HCT116 (cell line): ENCODE data around the gene SFTPB. TPM values are rescaled to one million over a fixed set of nuclear protein-coding genes. Genes with fewer than 3 reads are reported as not detected.

Experiments
- ATAC-seq: fragments of 200-7000 bp; cut with Tn5 transposase; 2 replicates; pipeline ENCODE4 v1.9.1; 2020; ENCODE audit warnings: mild to moderate bottlenecking, moderate library complexity
- BruUV-seq: library from RNA; stranded (reverse); fragments of 400-500 nt; replicated peaks from 2 replicates; lab custom pipeline; 2021; lab: Mats Ljungman, UMichigan
- CTCF ChIA-PET: fragments of 300-600 bp; sonication (Branson Sonifier 250); formaldehyde crosslinking; loops from one replicate; lab custom pipeline; 2021; ENCODE audit warnings: antibody characterized with exemption; lab: Charles Lee
- POLR2A ChIA-PET: fragments of 300-600, 350-600 bp; sonication (Branson Sonifier 250); formaldehyde crosslinking; loops from one replicate; lab custom pipeline; 2021; ENCODE audit warnings: antibody characterized with exemption; lab: Charles Lee
- RAD21 ChIA-PET, 2 experiments: fragments of 300-600 bp; sonication (Branson Sonifier 250); formaldehyde crosslinking; loops; one replicate each; lab custom pipeline; 2023; ENCODE audit warnings: low total read pairs in 2 of 2; ENCODE audit not compliant: uncharacterized antibody in 2 of 2, unreplicated experiment in 2 of 2, low non-redundant PET in 1 of 2; lab: Charles Lee
- DNase-seq: peaks from one replicate; pipeline ENCODE4 v3.0.0-alpha.2; 2010; ENCODE audit warnings: low read depth, low spot score
- H2AFZ ChIP-seq: fragments of 200-600 bp; shearing (Covaris generic), sonication (generic); 2 replicates; pipeline ENCODE4 v1.6.1; 2017; ENCODE audit warnings: low read depth, mixed run types, mixed read lengths, antibody characterized with exemption, low read length; ENCODE audit not compliant: poor library complexity, severe bottlenecking
- H3K27ac ChIP-seq: 2 replicates; pipeline ENCODE4 v1.5.1; 2012; ENCODE audit warnings: low read depth, low read length
- H3K27me3 ChIP-seq: fragments of 200-600 bp; sonication (generic); 2 replicates; pipeline ENCODE4 v1.6.1; 2016; ENCODE audit warnings: mixed run types, low read length, mixed read lengths; ENCODE audit not compliant: insufficient read depth
- H3K36me3 ChIP-seq, 2 experiments: fragments of 200-500 bp in 1 of 2; fragments of 200-600 bp in 1 of 2; sonication (Bioruptor generic) in 1 of 2; sonication (generic) in 1 of 2; 2 replicates each; pipeline versions ENCODE4 v1.5.1 to v1.6.1; 2014 to 2016; ENCODE audit warnings: low read length in 2 of 2, inconsistent platforms in 1 of 2, mixed read lengths in 1 of 2, mixed run types in 1 of 2; ENCODE audit not compliant: insufficient read depth in 2 of 2, control insufficient read depth in 1 of 2
- H3K4me1 ChIP-seq, 2 experiments: fragments of 200-600 bp in 1 of 2; sonication (generic) in 1 of 2; 2 replicates each; pipeline versions ENCODE4 v1.5.1 to v1.6.1; 2012 to 2017; ENCODE audit warnings: low read length in 2 of 2, inconsistent platforms in 1 of 2, mild to moderate bottlenecking in 1 of 2, mixed read lengths in 1 of 2, mixed run types in 1 of 2, moderate library complexity in 1 of 2; ENCODE audit not compliant: insufficient read depth in 2 of 2, control insufficient read depth in 1 of 2
- H3K4me2 ChIP-seq: fragments of 200-600 bp; sonication (generic); 2 replicates; pipeline ENCODE4 v1.6.1; 2017; ENCODE audit warnings: mixed run types, low read length, mixed read lengths
- H3K4me3 ChIP-seq, 2 experiments: fragments of 200-600 bp in 1 of 2; sonication (generic) in 1 of 2; replicated peaks in 1 of 2; 2 replicates each; pipeline ENCODE4 v1.5.1; 2011 to 2016; ENCODE audit warnings: low read length in 2 of 2, control low read depth in 1 of 2, low read depth in 1 of 2, mild to moderate bottlenecking in 1 of 2, mixed read lengths in 1 of 2, mixed run types in 1 of 2
- H3K79me2 ChIP-seq: fragments of 200-600 bp; sonication (generic); 2 replicates; pipeline ENCODE4 v1.6.1; 2017; ENCODE audit warnings: mild to moderate bottlenecking, mixed run types, low read length, moderate library complexity, mixed read lengths; ENCODE audit not compliant: insufficient read depth
- H3K9ac ChIP-seq: fragments of 200-600 bp; sonication (generic); 2 replicates; pipeline ENCODE4 v1.6.1; 2016; ENCODE audit warnings: low read length, mixed read lengths
- H3K9me2 ChIP-seq: fragments of 200-600 bp; sonication (generic), shearing (Covaris generic); 2 replicates; pipeline ENCODE4 v1.6.1; 2017; ENCODE audit warnings: mixed run types, mild to moderate bottlenecking, moderate library complexity; ENCODE audit not compliant: insufficient read depth
- H3K9me3 ChIP-seq, 2 experiments: fragments of 200-500 bp in 1 of 2; fragments of 200-600 bp in 1 of 2; sonication (Bioruptor generic) in 1 of 2; sonication (generic) in 1 of 2; 2 replicates each; pipeline ENCODE4 v1.6.1; 2014 to 2017; ENCODE audit warnings: low read length in 2 of 2, mixed read lengths in 2 of 2, inconsistent platforms in 1 of 2, low read depth in 1 of 2, mild to moderate bottlenecking in 1 of 2, mixed run types in 1 of 2, moderate library complexity in 1 of 2; ENCODE audit not compliant: control insufficient read depth in 1 of 2, insufficient read depth in 1 of 2
- H4K20me1 ChIP-seq: fragments of 200-600 bp; sonication (generic), shearing (Covaris generic); 2 replicates; pipeline ENCODE4 v1.6.1; 2017; ENCODE audit warnings: mixed run types, mild to moderate bottlenecking, moderate library complexity; ENCODE audit not compliant: insufficient read depth
- CBX3 ChIP-seq: IDR thresholded peaks from 2 replicates; pipeline ENCODE4 v1.6.1; 2012; ENCODE audit warnings: low read depth
- EGR1 ChIP-seq: IDR thresholded peaks from 2 replicates; pipeline ENCODE4 v1.6.1; 2012; ENCODE audit warnings: low read depth
- ELF1 ChIP-seq: IDR thresholded peaks from 2 replicates; pipeline ENCODE4 v1.6.1; 2012; ENCODE audit warnings: low read depth, borderline replicate concordance
- EZH2 ChIP-seq: fragments of 200-600 bp; sonication (generic); IDR thresholded peaks from 2 replicates; pipeline ENCODE4 v1.6.1; 2017; ENCODE audit warnings: antibody characterized with exemption, mixed run types
- EZH2phosphoT487 ChIP-seq: fragments of 200-600 bp; IDR thresholded peaks from 2 replicates; pipeline ENCODE4 v1.6.1; 2018; ENCODE audit warnings: antibody characterized with exemption, borderline replicate concordance
- POLR2A ChIP-seq: IDR thresholded peaks from 2 replicates; pipeline ENCODE4 v1.7.0; 2011; ENCODE audit warnings: borderline replicate concordance; ENCODE audit not compliant: insufficient read depth, insufficient read length; ENCODE audit errors: extremely low read depth
- SIN3A ChIP-seq: IDR thresholded peaks from 2 replicates; pipeline ENCODE4 v1.6.1; 2012; ENCODE audit warnings: low read depth
- SP1 ChIP-seq: IDR thresholded peaks from 2 replicates; pipeline ENCODE4 v1.6.1; 2012; ENCODE audit warnings: low read depth
- SRF ChIP-seq: IDR thresholded peaks from 2 replicates; pipeline ENCODE4 v1.6.1; 2012; ENCODE audit warnings: low read depth
- ZFX ChIP-seq: fragments of 450-650 bp; IDR thresholded peaks from 2 replicates; pipeline ENCODE4 v1.6.1; 2017
- intact Hi-C: fragments of 100-400 bp; cut with micrococcal nuclease; formaldehyde crosslinking; loops from 2 replicates; pipeline ENCODE4 v1.10.0; 2022
- total RNA-seq: library from RNA; stranded (reverse); gene quantifications from one replicate; pipeline ENCODE4 v1.2.1, GENCODE V29; 2021; ENCODE audit not compliant: unreplicated experiment
- TF ChIP-seq, protein P1 (sequence below): IDR thresholded peaks from 2 replicates; pipeline ENCODE4 v1.6.1; 2012; ENCODE audit warnings: low read depth
- TF ChIP-seq, protein P2 (sequence below), 3 experiments: fragments of 200-600 bp in 1 of 3; sonication (generic) in 1 of 3; IDR thresholded peaks in 2 of 3; conservative IDR thresholded peaks in 1 of 3; 2 replicates each; pipeline ENCODE4 v1.5.1; 2012 to 2017; ENCODE audit warnings: low read depth in 2 of 3, low read length in 2 of 3, antibody characterized with exemption in 1 of 3, borderline replicate concordance in 1 of 3, control low read depth in 1 of 3, mild to moderate bottlenecking in 1 of 3, mixed read lengths in 1 of 3, mixed run types in 1 of 3, moderate library complexity in 1 of 3; ENCODE audit not compliant: insufficient read depth in 1 of 3
- TF ChIP-seq, protein P3 (sequence below): IDR thresholded peaks from 2 replicates; pipeline ENCODE4 v1.6.1; 2012
- TF ChIP-seq, protein P4 (sequence below): IDR thresholded peaks from 2 replicates; pipeline ENCODE4 v1.6.1; 2011; ENCODE audit warnings: mild to moderate bottlenecking, low read length, moderate library complexity; ENCODE audit not compliant: insufficient replicate concordance; ENCODE audit errors: extremely low read depth

Gene SFTPB
- total RNA-seq, 1 experiment from 2014 or later, result 13.3 TPM

DNA sequence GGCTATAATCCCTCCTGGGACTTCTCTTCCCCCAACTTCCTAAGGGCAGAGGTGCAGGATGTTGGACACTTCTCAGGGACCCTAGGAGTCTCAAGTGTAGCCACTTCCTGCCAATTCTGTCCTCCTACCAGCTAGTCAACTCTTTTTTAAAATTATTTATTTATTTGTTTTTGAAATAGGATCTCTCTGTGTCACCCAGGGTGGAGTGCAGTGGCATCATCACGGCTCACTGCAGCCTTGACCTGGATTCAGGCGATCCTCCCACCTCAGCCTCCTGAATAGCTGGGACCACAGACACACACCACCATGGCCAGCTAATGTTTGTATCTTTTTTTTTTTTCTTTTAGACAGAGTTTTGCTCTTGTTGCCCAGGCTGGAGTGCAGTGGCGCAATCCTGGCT, 11.5 kb downstream of the SFTPB start (continued):
- TF ChIP-seq, protein P1, sequence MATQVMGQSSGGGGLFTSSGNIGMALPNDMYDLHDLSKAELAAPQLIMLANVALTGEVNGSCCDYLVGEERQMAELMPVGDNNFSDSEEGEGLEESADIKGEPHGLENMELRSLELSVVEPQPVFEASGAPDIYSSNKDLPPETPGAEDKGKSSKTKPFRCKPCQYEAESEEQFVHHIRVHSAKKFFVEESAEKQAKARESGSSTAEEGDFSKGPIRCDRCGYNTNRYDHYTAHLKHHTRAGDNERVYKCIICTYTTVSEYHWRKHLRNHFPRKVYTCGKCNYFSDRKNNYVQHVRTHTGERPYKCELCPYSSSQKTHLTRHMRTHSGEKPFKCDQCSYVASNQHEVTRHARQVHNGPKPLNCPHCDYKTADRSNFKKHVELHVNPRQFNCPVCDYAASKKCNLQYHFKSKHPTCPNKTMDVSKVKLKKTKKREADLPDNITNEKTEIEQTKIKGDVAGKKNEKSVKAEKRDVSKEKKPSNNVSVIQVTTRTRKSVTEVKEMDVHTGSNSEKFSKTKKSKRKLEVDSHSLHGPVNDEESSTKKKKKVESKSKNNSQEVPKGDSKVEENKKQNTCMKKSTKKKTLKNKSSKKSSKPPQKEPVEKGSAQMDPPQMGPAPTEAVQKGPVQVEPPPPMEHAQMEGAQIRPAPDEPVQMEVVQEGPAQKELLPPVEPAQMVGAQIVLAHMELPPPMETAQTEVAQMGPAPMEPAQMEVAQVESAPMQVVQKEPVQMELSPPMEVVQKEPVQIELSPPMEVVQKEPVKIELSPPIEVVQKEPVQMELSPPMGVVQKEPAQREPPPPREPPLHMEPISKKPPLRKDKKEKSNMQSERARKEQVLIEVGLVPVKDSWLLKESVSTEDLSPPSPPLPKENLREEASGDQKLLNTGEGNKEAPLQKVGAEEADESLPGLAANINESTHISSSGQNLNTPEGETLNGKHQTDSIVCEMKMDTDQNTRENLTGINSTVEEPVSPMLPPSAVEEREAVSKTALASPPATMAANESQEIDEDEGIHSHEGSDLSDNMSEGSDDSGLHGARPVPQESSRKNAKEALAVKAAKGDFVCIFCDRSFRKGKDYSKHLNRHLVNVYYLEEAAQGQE, result no peak
- TF ChIP-seq, protein P2, sequence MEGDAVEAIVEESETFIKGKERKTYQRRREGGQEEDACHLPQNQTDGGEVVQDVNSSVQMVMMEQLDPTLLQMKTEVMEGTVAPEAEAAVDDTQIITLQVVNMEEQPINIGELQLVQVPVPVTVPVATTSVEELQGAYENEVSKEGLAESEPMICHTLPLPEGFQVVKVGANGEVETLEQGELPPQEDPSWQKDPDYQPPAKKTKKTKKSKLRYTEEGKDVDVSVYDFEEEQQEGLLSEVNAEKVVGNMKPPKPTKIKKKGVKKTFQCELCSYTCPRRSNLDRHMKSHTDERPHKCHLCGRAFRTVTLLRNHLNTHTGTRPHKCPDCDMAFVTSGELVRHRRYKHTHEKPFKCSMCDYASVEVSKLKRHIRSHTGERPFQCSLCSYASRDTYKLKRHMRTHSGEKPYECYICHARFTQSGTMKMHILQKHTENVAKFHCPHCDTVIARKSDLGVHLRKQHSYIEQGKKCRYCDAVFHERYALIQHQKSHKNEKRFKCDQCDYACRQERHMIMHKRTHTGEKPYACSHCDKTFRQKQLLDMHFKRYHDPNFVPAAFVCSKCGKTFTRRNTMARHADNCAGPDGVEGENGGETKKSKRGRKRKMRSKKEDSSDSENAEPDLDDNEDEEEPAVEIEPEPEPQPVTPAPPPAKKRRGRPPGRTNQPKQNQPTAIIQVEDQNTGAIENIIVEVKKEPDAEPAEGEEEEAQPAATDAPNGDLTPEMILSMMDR (IDR thresholded peaks at IDR 0.05 in 2 of 3, conservative IDR thresholded peaks at IDR 0.05 in 1 of 3; ENCODE audit: borderline replicate concordance in 1 of 3, insufficient read depth in 1 of 3, low read depth in 2 of 3, low read length in 2 of 3), result no peak

DNA sequence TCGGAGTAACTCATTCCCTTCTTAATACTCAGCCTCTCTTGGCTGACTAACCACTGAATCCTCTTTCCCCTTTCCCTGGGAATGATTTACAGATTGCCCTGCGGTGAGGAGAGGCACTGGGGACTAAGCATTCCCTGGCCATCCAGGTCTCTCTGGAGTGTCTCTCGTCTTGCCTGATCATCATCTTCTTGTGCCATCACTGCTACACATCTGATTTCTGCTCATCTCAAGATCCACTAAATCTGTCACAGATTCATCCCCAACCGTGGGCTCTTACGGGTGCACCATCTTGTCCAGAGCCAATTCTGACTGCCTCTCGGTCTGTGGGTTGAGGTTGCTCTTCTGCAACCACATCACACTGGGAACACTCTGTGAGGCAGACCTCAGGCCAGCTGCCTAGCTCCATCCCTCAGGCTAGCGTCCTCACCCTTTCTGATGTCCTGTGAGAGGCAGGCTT, 12.0 kb downstream of the SFTPB start:
- no peak overlapping the region for H3K4me3 ChIP-seq
- BruUV-seq, result no TSS peak
- ChIA-PET CTCF (no interaction called here), POLR2A (no interaction called here), RAD21 (no interaction called here)
- H3K27ac ChIP-seq, result no peak overlapping the region
- peaks cover 7 to 21% of the 10 kb centered on the region in 2 experiments; a peak in 3 of 4 replicates for H3K36me3 ChIP-seq
- no peak overlapping the region for H3K9ac ChIP-seq
- ATAC-seq (no peak), DNase-seq (no peak)
- H3K4me2 ChIP-seq, result no peak overlapping the region
- intact Hi-C loops, result no loop called here
- H3K9me2 ChIP-seq, result no peaks in the 10 kb centered on the region
- H3K4me1 ChIP-seq, result no peaks in the 10 kb centered on the region
- no peaks in the 10 kb centered on the region for H3K27me3 ChIP-seq
- H2AFZ ChIP-seq, result no peak overlapping the region
- no peaks in the 10 kb centered on the region for H4K20me1 ChIP-seq
- H3K9me3 ChIP-seq, result no peaks in the 10 kb centered on the region
- H3K79me2 ChIP-seq, result no peaks in the 10 kb centered on the region
- TF ChIP-seq ZFX (no peak), SRF (no peak), SP1 (no peak), ELF1 (no peak), CBX3 (no peak), EZH2 (no peak), EZH2phosphoT487 (no peak), POLR2A (no peak), EGR1 (no peak), SIN3A (no peak)
- TF ChIP-seq, protein P3, sequence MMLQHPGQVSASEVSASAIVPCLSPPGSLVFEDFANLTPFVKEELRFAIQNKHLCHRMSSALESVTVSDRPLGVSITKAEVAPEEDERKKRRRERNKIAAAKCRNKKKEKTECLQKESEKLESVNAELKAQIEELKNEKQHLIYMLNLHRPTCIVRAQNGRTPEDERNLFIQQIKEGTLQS, result no peak
- TF ChIP-seq, protein P1, result no peak
- TF ChIP-seq, protein P4, sequence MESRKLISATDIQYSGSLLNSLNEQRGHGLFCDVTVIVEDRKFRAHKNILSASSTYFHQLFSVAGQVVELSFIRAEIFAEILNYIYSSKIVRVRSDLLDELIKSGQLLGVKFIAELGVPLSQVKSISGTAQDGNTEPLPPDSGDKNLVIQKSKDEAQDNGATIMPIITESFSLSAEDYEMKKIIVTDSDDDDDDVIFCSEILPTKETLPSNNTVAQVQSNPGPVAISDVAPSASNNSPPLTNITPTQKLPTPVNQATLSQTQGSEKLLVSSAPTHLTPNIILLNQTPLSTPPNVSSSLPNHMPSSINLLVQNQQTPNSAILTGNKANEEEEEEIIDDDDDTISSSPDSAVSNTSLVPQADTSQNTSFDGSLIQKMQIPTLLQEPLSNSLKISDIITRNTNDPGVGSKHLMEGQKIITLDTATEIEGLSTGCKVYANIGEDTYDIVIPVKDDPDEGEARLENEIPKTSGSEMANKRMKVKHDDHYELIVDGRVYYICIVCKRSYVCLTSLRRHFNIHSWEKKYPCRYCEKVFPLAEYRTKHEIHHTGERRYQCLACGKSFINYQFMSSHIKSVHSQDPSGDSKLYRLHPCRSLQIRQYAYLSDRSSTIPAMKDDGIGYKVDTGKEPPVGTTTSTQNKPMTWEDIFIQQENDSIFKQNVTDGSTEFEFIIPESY, result no peak
